Osteoblast (primary cell): ENCODE measurements around the gene MARCHF10. TPM values are rescaled to one million over a fixed set of nuclear protein-coding genes. Genes with fewer than 3 reads are reported as not detected.
A peak's percentile ranks its signal among the peaks of the same experiment; 100 is the strongest.

Source experiments
- DNase-seq: peaks from one replicate; pipeline ENCODE4 v3.0.0; 2011; ENCODE audit warnings: low spot score, mixed read lengths; ENCODE audit not compliant: insufficient read length; ENCODE audit errors: missing footprints
- H2AFZ ChIP-seq: 2 replicates; pipeline ENCODE4 v1.6.0; 2011; ENCODE audit warnings: mild to moderate bottlenecking, low read length
- H3K27ac ChIP-seq: 2 replicates; pipeline ENCODE4 v1.5.1; 2011; ENCODE audit warnings: mild to moderate bottlenecking, low read depth, low read length, moderate library complexity
- H3K27me3 ChIP-seq: 2 replicates; pipeline ENCODE4 v1.6.0; 2012; ENCODE audit warnings: mild to moderate bottlenecking, control low read depth, inconsistent platforms, low read length, moderate library complexity; ENCODE audit not compliant: insufficient read depth
- H3K36me3 ChIP-seq: 2 replicates; pipeline ENCODE4 v1.5.1; 2011; ENCODE audit warnings: mild to moderate bottlenecking, low read length, control low read depth, moderate library complexity; ENCODE audit not compliant: insufficient read depth
- H3K4me1 ChIP-seq: 2 replicates; pipeline ENCODE4 v1.5.1; 2011; ENCODE audit warnings: mild to moderate bottlenecking, low read length, control low read depth, moderate library complexity; ENCODE audit not compliant: insufficient read depth
- H3K4me2 ChIP-seq: 2 replicates; pipeline ENCODE4 v1.6.0; 2011; ENCODE audit warnings: mild to moderate bottlenecking, low read length; ENCODE audit not compliant: insufficient read depth
- H3K4me3 ChIP-seq: fragments of 200-600 bp; sonication (generic); 3 replicates; pipeline ENCODE4 v1.5.1; 2012; ENCODE audit warnings: mild to moderate bottlenecking, low read length, inconsistent platforms; ENCODE audit not compliant: insufficient read depth
- H3K79me2 ChIP-seq: 2 replicates; pipeline ENCODE4 v1.6.0; 2012; ENCODE audit warnings: mild to moderate bottlenecking, low read length, control low read depth, inconsistent platforms; ENCODE audit not compliant: insufficient read depth
- H3K9me3 ChIP-seq: 2 replicates; pipeline ENCODE4 v1.5.1; 2011; ENCODE audit warnings: low read depth, low read length, control low read depth
- H4K20me1 ChIP-seq: 2 replicates; pipeline ENCODE4 v1.6.0; 2012; ENCODE audit warnings: mild to moderate bottlenecking, low read length, control low read depth; ENCODE audit not compliant: insufficient read depth
- total RNA-seq: library from RNA; depleted of rRNA; stranded (reverse); fragments of >200 nt; gene quantifications from 2 replicates; pipeline ENCODE4 v1.2.3, GENCODE V29; 2012
- TF ChIP-seq, protein P1 (sequence below): IDR thresholded peaks from 2 replicates; pipeline ENCODE4 v1.5.1; 2011; ENCODE audit warnings: mild to moderate bottlenecking, low read depth, low read length, moderate library complexity; ENCODE audit errors: extremely low read depth

MARCHF10 gene
- total RNA-seq, 1 donor, result under 0.01 TPM

DNA sequence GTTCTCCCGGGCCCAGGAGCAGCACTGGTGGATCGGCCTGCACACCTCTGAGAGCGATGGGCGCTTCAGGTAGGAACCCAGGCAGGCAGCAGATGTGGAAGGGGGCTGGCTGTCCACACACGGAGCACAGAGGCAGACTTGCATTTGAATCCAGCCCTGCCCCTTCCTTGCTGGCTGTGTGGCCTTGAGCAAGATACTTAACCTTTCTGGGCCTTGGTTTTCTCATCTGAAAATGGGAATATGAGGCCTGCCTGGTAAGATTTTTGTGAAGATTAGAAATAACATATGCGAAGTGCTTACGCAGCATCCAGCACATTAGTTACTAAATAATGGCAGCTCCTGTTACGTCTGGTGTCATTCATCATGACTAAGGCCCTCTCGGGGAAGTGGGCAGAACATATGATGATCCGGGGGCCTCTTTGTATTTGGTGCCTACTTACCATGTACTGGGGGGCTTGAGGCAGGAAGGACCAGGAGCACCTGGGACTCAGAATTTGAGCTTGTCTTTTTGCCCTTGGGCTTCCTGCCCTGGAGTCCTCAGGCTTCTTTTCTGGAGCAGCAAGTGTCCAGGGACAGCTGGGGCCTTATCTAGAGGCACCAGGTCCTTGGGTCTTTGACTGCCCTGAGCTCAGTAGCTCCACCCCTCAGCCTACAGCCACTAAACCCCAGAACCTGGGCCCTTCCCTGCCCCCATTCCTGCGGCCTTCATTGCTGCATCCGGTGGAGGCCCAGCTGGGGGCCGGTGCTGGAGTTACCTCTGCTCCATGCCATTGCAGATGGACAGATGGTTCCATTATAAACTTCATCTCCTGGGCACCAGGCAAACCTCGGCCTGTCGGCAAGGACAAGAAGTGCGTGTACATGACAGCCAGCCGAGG lies 126.8 kb downstream of the MARCHF10 start:
- Histone ChIP-seq H3K4me3 (no peak overlapping the region), H3K4me2 (no peak overlapping the region), H3K9me3 (no peaks in the 10 kb centered on the region), H3K27ac (no peak overlapping the region), H3K27me3 (no peaks in the 10 kb centered on the region), H4K20me1 (peaks cover 7% of the 10 kb centered on the region), H3K36me3 (peaks cover 86% of the 10 kb centered on the region), H2AFZ (no peak overlapping the region), H3K4me1 (no peaks in the 10 kb centered on the region), H3K79me2 (peaks cover under 1% of the 10 kb centered on the region)
- TF ChIP-seq, protein P1, sequence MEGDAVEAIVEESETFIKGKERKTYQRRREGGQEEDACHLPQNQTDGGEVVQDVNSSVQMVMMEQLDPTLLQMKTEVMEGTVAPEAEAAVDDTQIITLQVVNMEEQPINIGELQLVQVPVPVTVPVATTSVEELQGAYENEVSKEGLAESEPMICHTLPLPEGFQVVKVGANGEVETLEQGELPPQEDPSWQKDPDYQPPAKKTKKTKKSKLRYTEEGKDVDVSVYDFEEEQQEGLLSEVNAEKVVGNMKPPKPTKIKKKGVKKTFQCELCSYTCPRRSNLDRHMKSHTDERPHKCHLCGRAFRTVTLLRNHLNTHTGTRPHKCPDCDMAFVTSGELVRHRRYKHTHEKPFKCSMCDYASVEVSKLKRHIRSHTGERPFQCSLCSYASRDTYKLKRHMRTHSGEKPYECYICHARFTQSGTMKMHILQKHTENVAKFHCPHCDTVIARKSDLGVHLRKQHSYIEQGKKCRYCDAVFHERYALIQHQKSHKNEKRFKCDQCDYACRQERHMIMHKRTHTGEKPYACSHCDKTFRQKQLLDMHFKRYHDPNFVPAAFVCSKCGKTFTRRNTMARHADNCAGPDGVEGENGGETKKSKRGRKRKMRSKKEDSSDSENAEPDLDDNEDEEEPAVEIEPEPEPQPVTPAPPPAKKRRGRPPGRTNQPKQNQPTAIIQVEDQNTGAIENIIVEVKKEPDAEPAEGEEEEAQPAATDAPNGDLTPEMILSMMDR, result no peak
- DNase-seq, result peak; percentile 45

- Histone ChIP-seq H3K27ac (no peak overlapping the region), H3K4me3 (no peak overlapping the region), H3K9me3 (no peaks in the 10 kb centered on the region), H3K4me1 (no peaks in the 10 kb centered on the region), H3K4me2 (no peak overlapping the region), H3K27me3 (no peaks in the 10 kb centered on the region), H3K36me3 (peaks cover 89% of the 10 kb centered on the region), H4K20me1 (peaks cover 7% of the 10 kb centered on the region), H2AFZ (no peak overlapping the region), H3K79me2 (peaks cover 2% of the 10 kb centered on the region)
- TF ChIP-seq, protein P1, result no peak
- DNase-seq, result peak; percentile 65
Measured at GRCh38 chr17:62680541-62681052, 127.5 kb downstream of the MARCHF10 start.

DNA sequence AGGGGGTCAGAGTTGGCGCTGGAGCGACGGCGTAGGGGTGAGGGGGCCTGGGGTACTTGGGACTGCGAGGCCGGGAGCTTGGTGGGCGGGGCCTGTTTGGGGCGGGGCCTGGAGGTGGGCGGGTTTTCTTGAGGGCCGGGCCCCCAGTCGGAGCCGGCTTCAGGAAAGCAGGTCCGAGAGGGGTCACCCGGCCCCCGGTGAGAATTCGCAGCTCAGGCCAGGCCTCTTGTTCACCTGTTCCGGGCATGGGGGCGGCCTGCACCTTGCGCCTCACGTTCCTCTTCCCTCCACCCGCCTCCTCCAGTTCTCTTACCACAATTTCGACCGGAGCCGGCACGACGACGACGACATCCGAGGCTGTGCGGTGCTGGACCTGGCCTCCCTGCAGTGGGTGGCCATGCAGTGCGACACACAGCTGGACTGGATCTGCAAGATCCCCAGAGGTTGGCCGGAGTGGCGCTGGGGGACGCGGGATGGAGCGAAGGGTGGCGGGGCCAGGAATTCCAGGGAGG lies 128.2 kb downstream of the MARCHF10 start:
- Histone ChIP-seq H3K4me2 (no peak overlapping the region), H4K20me1 (peaks cover 7% of the 10 kb centered on the region), H3K36me3 (peaks cover 89% of the 10 kb centered on the region), H3K4me1 (peaks cover 3% of the 10 kb centered on the region), H3K4me3 (no peak overlapping the region), H3K27ac (no peak overlapping the region), H3K9me3 (no peaks in the 10 kb centered on the region), H3K27me3 (no peaks in the 10 kb centered on the region), H3K79me2 (peaks cover 3% of the 10 kb centered on the region), H2AFZ (no peak overlapping the region)
- peak; percentile 55 for DNase-seq
- TF ChIP-seq, protein P1, result no peak

- H2AFZ ChIP-seq, result no peak overlapping the region
- peaks cover 6% of the 10 kb centered on the region for H3K4me1 ChIP-seq
- peaks cover 89% of the 10 kb centered on the region for H3K36me3 ChIP-seq
- no peaks in the 10 kb centered on the region for H3K9me3 ChIP-seq
- H3K27me3 ChIP-seq, result no peaks in the 10 kb centered on the region
- no peak overlapping the region for H3K27ac ChIP-seq
- peaks cover 9% of the 10 kb centered on the region for H3K79me2 ChIP-seq
- no peak overlapping the region for H3K4me2 ChIP-seq
- H3K4me3 ChIP-seq, result no peak overlapping the region
- H4K20me1 ChIP-seq, result peaks cover 7% of the 10 kb centered on the region
- DNase-seq, result peak; percentile 73
- TF ChIP-seq, protein P1, result no peak
Measured at GRCh38 chr17:62678214-62678919, 129.7 kb downstream of the MARCHF10 start.
